NCI-H1436 (cell line): ENCODE measurements around the gene LNPEP.
"Not testable (repeated sequence)": the region's sequence is repeated elsewhere in the genome, so short reads cannot be mapped to it uniquely, and the experiment has no call there.

ENCODE experiments used
- DNase-seq: peaks from one replicate; lab custom pipeline; 2025; lab: John Stamatoyannopoulos, UW

LNPEP gene

GRCh38 chr5:97063251-97063650 lies 127.4 kb downstream of the LNPEP start:
- no peak for DNase-seq

GRCh38 chr5:97065475-97065874 lies 129.6 kb downstream of the LNPEP start:
- no peak for DNase-seq

- DNase-seq: no peak
These were observed 131.5 kb downstream of the LNPEP start for GRCh38 chr5:97067296-97067850.

GRCh38 chr5:97070234-97070633 lies 134.4 kb downstream of the LNPEP start:
- no peak for DNase-seq

- DNase-seq: no peak
These were observed 135.2 kb downstream of the LNPEP start for GRCh38 chr5:97071101-97071500.

GRCh38 chr5:97071993-97072392 lies 136.1 kb downstream of the LNPEP start:
- no peak for DNase-seq

- no peak for DNase-seq
These were observed 136.8 kb downstream of the LNPEP start for GRCh38 chr5:97072696-97073095.

GRCh38 chr5:97073420-97073819 lies 137.5 kb downstream of the LNPEP start:
- no peak for DNase-seq

GRCh38 chr5:97074859-97075489 lies 139.1 kb downstream of the LNPEP start:
- DNase-seq: no peak

- no peak for DNase-seq
These were observed 139.8 kb downstream of the LNPEP start for GRCh38 chr5:97075649-97076048.

GRCh38 chr5:97076098-97076497 lies 140.2 kb downstream of the LNPEP start:
- DNase-seq: no peak

- no peak for DNase-seq
These were observed 141.4 kb downstream of the LNPEP start for GRCh38 chr5:97077246-97077645.

GRCh38 chr5:97078958-97079743 lies 143.3 kb downstream of the LNPEP start:
- no peak for DNase-seq

- not testable (repeated sequence) for DNase-seq
These were observed 149.0 kb downstream of the LNPEP start for GRCh38 chr5:97084782-97085458.

GRCh38 chr5:97085459-97086181 lies 149.7 kb downstream of the LNPEP start:
- DNase-seq: no peak
